ENCODE measurements around the gene PODXL. TPM values are rescaled to one million over a fixed set of nuclear protein-coding genes. Genes with fewer than 3 reads are reported as not detected.

The PODXL gene
- polyA plus RNA-seq, 1 donor from 2014 or later = 4.5 TPM

DNA sequence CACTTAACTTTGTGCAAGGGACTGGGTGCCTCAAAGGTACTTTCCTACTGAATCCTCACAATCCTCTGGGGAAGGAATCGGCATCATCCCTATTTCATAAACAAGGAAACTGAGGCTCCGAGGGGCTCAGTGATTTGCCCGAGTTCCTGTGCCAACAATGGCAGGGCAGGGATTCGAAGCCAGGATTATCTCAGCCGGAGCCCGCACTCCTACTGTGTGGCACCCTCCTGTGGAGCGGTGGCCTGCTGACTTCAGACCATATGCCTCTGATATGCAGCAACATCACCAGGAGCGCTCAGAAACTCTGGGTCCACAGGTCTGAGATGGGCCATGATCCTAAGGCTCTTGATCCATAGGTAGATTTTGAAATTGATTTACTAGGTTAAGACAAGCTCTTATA is 46.6 kb downstream of the PODXL start:
- Histone ChIP-seq H3K36me3 (ENCODE audit: insufficient read depth, low read length) (no peaks in the 10 kb centered on the region), H3K27me3 (ENCODE audit: insufficient read depth, low read depth, low read length) (no peaks in the 10 kb centered on the region), H3K9ac (ENCODE audit: low read length) (no peak overlapping the region), H3K4me2 (ENCODE audit: low read length) (no peak overlapping the region), H3F3A (ENCODE audit: insufficient read depth, low read length, poor library complexity, severe bottlenecking) (no peaks in the 10 kb centered on the region), H3K79me2 (replicated peaks; ENCODE audit: insufficient read depth, low read length) (no peaks in the 10 kb centered on the region), H4K20me1 (ENCODE audit: insufficient read depth) (no peaks in the 10 kb centered on the region), H3K9me2 (ENCODE audit: insufficient read depth, low read length) (no peaks in the 10 kb centered on the region), H2AFZ (ENCODE audit: low read depth, low read length) (no peak overlapping the region), H3K4me3 (ENCODE audit: low read length) (no peak overlapping the region), H3K27ac (ENCODE audit: low read length) (no peak overlapping the region), H3K9me3 (ENCODE audit: low read length) (no peaks in the 10 kb centered on the region)
- no peak for TF ChIP-seq TAF1 (IDR thresholded peaks at IDR 0.05; ENCODE audit: low read depth)
- no peak for TF ChIP-seq EP300 (conservative IDR thresholded peaks at IDR 0.05; ENCODE audit: poor library complexity, severe bottlenecking)
- TF ChIP-seq EZH2 (IDR thresholded peaks at IDR 0.05; ENCODE audit: borderline replicate concordance, insufficient read depth, low read length, poor library complexity, severe bottlenecking) = no peak
- no peak for TF ChIP-seq MXI1 (conservative IDR thresholded peaks at IDR 0.05; ENCODE audit: poor library complexity, severe bottlenecking)
- TF ChIP-seq REST (IDR thresholded peaks at IDR 0.05; ENCODE audit: borderline replicate concordance) = no peak
- no peak for TF ChIP-seq RAD21 (conservative IDR thresholded peaks at IDR 0.05)
- TF ChIP-seq POLR2AphosphoS5 (IDR thresholded peaks at IDR 0.05) = no peak

GRCh38 chr7:131508754-131509486 is 47.5 kb downstream of the PODXL start:
- no peaks in the 10 kb centered on the region for H3K79me2 ChIP-seq (replicated peaks; ENCODE audit: insufficient read depth, low read length)
- H3F3A ChIP-seq (ENCODE audit: insufficient read depth, low read length, poor library complexity, severe bottlenecking) = no peaks in the 10 kb centered on the region
- H3K4me2 ChIP-seq (ENCODE audit: low read length) = no peak overlapping the region
- TF ChIP-seq EZH2 (IDR thresholded peaks at IDR 0.05; ENCODE audit: borderline replicate concordance, insufficient read depth, low read length, poor library complexity, severe bottlenecking) (no peak), POLR2AphosphoS5 (IDR thresholded peaks at IDR 0.05) (no peak)
- H3K9me2 ChIP-seq (ENCODE audit: insufficient read depth, low read length) = no peaks in the 10 kb centered on the region
- no peak overlapping the region for H3K27ac ChIP-seq (ENCODE audit: low read length)
- H3K27me3 ChIP-seq (ENCODE audit: insufficient read depth, low read depth, low read length) = no peaks in the 10 kb centered on the region
- no peaks in the 10 kb centered on the region for H3K36me3 ChIP-seq (ENCODE audit: insufficient read depth, low read length)
- H4K20me1 ChIP-seq (ENCODE audit: insufficient read depth) = no peaks in the 10 kb centered on the region
- no peak overlapping the region for H2AFZ ChIP-seq (ENCODE audit: low read depth, low read length)
- no peak overlapping the region for H3K9ac ChIP-seq (ENCODE audit: low read length)
- H3K9me3 ChIP-seq (ENCODE audit: low read length) = no peaks in the 10 kb centered on the region
- no peak overlapping the region for H3K4me3 ChIP-seq (ENCODE audit: low read length)

GRCh38 chr7:131507592-131508331 is 48.7 kb downstream of the PODXL start:
- Histone ChIP-seq H3K36me3 (ENCODE audit: insufficient read depth, low read length) (no peaks in the 10 kb centered on the region), H3K9me2 (ENCODE audit: insufficient read depth, low read length) (no peaks in the 10 kb centered on the region), H3K4me2 (ENCODE audit: low read length) (no peak overlapping the region), H3K27me3 (ENCODE audit: insufficient read depth, low read depth, low read length) (no peaks in the 10 kb centered on the region), H3K9me3 (ENCODE audit: low read length) (no peaks in the 10 kb centered on the region), H3F3A (ENCODE audit: insufficient read depth, low read length, poor library complexity, severe bottlenecking) (no peaks in the 10 kb centered on the region), H3K9ac (ENCODE audit: low read length) (no peak overlapping the region), H3K79me2 (replicated peaks; ENCODE audit: insufficient read depth, low read length) (no peaks in the 10 kb centered on the region), H2AFZ (ENCODE audit: low read depth, low read length) (no peak overlapping the region), H3K27ac (ENCODE audit: low read length) (no peak overlapping the region), H3K4me3 (ENCODE audit: low read length) (no peak overlapping the region), H4K20me1 (ENCODE audit: insufficient read depth) (no peaks in the 10 kb centered on the region)
- no peak for TF ChIP-seq TAF1 (IDR thresholded peaks at IDR 0.05; ENCODE audit: low read depth)
- peak; percentile 54 for TF ChIP-seq SMC3 (conservative IDR thresholded peaks at IDR 0.05; ENCODE audit: poor library complexity)
- TF ChIP-seq RAD21 (conservative IDR thresholded peaks at IDR 0.05) = peak; percentile 61
- TF ChIP-seq CTCF (IDR thresholded peaks at IDR 0.05; ENCODE audit: poor library complexity, severe bottlenecking) = peak; percentile 64

All from neural cell (in vitro differentiated cells).